ENCODE data around the gene UCKL1.
"Not testable (repeated sequence)": the region's sequence is repeated elsewhere in the genome, so short reads cannot be mapped to it uniquely, and the experiment has no call there.

The UCKL1 gene

DNA sequence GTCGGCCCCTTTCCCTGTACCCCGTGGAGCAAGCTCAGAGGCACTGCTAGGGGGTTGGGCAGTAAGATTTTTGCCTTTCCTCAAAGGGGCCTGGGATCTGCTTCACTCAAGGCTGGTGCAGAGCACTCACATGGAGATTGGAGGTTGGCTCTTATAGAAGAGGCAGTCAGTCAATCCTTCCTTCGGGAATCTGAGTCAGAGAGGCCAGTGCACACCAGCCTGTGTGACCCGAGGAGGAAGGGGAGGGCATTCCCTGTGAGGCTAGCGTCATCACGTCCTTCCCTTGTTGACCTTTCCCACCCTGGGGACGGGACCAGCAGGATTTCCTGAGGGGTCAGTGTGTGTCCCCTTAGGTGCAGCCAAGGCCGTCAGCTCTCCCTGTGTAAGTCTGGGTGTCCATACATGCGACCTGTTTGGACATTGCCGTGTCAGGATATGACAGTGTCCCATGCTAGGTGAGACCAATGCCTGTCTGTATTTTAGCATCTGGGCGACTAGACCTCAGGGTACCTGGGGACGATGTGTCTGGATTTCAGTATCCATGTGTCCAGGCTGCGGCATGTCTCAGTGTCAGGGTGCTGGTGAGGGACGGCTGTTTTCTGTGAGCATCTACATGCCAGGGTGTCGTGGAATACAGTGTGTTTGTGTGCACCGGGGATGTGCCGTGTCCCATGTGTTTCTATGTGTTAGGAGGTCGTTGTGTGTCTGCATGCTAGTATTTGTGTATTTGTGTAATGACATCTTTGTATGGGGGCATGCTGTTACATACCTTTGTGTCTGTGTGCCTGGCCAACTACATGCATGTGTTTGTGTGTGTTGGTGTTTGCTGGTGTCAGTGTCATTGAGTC is 16.3 kb upstream of the UCKL1 start:
- DNase-seq, result no peak

DNA sequence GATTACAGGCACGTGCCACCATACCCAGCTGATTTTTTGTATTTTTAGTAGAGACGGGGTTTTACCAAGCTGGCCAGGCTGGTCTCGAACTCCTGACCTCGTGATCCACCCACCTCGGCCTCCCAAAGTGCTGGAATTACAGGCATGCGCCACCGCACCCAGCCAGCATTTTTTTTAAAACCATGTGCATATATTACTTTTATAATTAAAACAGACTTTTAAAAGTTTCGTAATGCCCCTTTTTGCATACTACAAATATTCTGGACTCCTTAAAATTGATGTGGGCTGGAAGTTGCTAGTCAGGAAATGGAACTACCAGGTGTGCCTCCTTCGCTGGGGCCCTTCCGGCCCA is 15.7 kb upstream of the UCKL1 start:
- not testable (repeated sequence) for DNase-seq

DNA sequence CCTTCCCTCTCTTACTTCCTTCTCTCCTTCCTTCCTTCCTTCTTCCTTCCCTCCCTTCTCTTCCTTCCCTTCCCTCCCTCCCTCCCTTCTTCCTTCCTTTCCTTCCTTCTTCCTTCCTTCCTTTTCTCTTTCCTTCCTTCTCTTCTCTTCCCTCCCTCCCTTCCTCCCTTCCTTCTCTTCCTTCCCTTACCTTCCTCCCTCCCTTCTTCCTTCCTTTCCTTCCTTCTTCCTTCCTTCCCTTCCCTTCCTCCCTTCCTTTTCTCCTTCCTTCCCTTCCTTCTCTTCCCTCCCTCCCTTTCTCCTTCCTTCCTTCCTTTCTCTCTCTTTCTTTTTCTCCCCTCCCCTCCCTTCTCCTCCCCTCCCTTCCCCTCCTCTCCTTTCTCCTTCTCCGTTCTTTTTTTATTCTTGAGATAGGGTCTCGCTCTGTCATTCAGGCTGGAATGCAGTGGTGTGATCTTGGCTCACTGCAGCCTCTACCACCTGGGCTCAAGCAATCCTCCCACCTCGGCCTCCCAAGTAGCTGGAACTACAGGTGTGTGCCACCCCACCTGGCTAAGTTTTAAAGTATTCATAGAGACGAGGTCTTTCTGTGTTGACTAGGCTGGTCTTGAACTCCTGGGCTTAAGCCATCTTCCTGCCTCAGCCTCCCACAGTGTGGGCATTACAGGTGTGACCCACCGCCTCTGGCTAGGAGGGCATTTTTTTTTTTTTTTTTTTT is 14.7 kb upstream of the UCKL1 start:
- DNase-seq, result no peak

DNA sequence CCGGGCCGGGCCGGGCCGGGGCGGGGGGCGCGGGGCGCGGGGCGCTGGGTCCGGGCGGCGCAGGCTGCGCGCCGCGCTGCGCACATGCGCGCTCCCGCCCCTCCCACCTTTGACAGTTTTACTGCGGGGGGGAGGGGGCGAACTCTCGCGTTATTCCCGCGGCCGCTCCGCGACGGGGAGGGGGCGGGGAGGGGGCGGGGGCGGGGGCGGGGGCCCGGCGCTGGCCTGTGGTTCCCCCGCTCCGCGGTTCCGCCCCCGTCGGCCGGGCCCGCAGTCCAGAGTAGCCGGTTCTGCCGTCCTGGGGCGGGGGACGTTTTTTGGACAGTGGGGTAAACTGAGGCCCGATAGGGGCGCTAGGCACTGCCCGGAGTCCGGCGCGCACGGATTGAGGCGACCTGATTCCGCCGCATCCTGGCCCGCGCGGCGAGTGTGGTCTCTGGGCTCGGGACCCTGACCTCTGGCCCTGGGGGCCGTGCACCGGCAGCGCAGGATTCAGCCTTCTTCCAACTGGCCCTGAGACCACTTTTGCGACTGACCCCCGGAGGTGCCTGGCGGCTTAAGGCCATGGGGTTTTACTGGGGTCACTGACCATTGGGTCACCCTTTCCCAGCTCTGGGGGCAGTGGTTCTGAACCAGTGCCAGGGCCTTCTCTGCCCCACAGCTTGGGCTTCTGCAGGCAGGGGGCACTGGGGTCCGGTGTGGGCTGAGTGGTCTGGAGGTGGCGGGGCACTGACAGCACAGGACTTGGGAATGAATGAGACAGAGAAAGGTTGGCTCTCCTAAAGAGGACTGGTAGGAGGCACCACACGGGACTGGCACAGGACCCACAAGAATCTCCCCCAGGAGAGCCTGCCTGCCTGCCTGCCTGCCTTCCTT is 13.9 kb upstream of the UCKL1 start, which contains the start of gene ZNF512B:
ZNF512B (minus strand) TSS at position 93 of the 876 bp plus-strand sequence. CDS start 1,980 bp downstream, outside the sequence.
- DNase-seq, result peak in 2 of 4 experiments; percentile 73 to 76

DNA sequence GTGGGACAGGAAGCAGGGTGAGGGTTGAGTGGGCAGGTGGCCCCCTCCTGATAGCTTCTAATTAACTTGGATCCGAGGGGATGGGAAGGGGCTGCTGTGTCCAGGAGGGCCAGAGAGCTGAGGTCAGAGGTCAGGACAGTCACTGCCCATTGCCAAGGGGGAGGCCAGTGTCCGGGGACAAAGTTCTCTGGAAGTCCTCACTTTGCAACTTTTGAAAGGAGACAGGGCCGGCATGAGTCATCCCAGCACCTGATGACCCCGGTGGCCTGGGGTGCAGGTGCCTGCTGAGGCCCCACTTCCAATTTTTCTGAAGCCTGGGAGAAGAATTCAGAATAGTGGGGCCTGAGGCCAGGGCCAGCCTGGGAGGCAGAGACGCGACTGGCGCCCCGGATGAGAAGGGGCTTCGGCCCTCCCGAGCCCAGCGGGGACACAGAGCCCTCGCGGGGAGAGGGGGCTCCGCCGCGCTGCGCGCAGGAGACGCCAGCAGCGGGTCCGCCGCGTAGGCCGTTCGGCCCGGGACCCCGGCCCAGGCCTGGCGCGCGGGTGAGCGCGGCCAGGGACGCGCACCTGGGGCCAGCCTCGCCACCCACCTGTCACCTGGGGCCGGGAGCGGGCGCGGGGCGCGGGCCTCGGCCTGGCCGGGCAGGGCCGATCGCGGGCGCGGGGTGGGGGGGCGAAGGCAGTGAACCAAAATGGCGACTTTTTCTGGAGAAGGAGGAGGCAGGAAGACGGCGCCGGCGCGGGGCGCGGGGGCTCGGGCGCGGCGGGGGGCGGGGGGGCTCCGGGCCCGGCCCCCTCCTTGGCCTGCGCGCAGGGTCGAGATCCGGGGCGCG is 12.9 kb upstream of the UCKL1 start:
- DNase-seq, result no peak

DNA sequence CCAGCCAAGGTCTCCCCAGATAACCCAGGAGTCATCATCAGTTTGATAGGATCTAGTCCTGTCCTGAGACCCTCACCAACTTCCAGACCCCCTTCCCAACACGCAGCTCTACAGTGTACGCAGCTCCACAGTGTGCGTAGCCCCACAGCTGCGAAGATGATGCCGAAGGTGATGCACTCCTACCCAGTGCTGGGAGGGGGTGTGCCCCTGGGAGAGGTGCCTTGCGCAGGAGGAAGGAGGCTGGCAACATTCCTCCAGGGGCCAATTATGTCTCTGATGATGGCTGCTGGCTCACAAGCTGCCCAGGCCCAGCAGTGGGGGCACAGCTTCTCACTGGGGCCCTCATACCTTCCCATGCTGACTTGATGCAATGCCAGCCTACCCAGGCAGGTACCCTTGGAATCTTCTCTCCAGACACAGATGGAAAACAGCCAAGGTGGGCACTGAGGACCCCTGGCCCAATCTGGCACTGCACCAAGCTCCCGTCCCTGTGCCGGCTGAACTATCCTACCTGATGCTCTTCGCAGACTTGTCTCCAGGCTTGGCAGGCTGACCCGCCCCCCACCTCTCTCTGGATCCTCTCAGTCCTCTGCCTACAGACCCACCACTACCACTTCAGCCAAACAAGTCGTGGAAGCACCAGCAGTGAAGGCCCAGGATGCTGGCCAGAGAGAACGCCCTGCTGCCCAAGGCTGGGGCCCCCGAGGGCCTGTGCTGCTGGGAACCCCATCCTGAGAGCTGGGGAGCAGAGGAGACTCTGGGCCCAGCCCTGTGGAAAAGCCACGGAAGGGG is 12.1 kb upstream of the UCKL1 start:
- DNase-seq, result no peak

DNA sequence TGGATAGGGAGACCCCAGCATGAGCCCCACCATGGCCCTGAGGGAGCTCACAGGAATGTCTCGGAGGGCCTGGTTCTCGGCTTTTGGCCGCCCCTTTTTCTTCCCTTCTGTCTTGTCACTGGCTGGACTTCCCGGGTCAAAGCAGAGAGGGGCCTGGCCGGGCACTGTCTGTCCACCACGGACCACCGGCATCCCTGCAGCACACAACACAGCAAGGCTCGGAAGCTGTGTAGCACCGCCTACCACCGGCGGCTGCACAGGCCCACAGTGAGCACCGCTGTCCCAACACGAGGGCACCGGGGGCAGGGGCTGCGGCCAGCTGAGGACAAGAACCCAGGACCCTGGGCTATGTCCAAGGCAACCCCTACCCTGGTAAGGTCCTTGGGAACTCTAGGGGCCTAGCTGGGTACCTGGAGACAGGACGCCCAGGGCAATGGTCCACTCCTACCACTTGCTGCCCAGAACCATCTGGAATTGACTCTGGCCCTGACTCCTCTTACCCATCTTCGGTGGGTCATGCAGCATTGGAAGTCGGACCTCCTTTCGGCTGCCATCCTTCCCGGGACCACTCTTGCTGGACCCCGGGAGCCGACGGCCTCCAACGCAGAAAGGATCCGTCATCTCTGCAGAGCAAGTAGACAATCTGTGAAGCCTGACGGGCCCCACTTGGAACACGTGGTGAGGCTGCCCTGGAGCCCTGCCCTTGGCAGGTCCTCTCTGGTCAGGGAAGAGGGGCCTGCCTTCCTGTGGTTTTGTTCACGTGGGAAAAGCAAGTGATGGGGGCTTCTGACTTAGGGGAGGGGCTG is 11.3 kb upstream of the UCKL1 start:
- no peak for DNase-seq

DNA sequence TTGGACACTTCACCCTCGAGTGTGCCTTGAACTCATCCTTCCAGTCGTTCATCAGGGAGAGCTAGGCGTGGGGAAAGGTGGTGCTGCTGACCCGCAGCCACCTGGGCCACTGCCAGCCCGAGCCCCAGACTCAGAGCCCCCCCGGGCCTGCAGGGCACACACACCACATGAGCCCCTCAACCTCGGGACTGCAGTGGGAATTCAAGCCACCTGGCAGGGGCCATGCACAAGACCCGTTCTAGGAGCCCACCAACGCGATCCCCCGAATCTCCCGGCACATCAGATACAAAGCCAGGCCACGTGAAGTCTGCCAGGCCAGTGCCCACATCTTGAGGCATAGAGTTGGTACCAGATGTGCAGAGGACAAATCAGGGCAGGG is 10.7 kb upstream of the UCKL1 start:
- DNase-seq, result no peak

DNA sequence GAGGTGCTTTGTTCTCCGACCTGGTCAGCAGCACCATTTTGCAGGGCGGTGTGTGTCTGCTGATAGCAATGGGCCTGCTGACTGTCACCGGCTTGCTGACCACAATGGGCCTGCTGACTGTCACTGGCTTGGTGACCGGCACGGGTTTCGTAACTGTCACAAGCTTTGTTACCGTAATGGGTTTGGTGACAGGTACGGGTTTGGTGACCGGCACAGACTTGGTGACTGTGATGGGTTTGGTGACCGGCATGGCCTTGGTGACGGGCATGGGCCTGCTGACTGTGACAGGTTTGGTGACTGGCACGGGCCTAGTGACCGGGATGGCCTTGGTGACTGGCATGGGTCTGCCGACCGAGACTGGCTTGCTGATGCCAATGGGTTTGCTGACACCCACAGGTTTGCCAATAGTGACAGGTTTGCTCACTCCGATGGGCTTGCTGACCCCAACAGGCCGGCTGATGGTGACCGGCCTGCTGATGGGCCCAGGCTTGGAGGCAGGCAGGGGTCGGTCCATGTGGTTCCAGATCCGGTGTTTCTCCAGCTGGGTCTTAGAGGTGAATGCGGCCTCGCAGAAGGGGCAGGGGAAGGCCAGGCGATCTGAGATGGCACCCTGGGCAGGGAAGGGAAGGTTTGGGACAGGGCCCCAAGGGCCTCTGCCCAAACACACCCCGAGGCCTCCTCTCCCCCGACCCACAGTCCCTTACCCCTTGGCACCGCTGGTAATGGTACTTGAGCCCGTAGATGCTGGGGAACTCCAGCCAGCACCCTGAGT is 10.1 kb upstream of the UCKL1 start:
- DNase-seq, result no peak

DNA sequence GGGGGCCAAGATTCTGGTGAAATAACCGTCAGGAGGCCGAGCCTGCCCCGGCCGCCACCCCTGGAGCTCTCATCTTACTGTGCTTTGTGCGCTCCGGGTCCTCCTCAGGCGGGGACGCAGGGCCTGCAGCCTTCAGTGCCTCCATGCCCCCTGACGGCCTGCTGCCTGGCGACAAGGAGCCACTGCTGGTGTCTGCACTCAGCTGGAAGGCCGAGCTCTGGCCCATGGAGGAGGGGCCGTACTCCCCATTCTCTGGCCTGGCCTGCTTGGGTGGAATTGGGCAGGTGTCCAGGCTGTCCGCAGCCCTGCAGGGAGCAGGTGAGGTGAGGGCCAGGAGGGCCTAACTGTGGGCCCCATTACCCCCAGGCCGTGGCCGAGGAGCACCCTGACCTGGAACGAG is 8.2 kb upstream of the UCKL1 start:
- no peak for DNase-seq

DNA sequence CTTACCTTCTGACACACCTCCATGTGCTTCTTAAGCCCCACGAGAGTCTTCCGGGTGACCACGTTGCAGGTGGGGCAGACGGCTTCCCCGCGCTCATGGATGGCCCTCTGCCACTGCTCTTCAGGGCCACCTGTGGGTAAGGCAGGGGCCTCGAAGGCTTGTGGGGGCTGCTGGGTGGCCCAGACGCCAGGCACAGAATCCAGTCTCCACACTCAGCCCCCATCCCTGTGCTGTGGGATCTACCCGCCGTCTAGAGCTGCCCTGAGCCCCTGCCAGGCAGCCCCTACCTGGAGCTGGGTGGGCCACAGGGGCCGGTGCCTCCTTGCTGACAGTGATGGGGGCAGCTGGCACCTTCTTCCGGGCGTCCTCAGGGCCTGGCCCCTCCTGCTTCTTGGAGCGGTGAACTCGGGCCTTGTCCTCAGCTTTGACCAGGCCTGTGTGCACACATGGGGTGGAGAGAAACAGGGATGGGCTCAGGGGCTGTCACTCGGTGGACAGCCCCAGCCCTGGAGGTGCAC is 7.6 kb upstream of the UCKL1 start:
- no peak for DNase-seq

DNA sequence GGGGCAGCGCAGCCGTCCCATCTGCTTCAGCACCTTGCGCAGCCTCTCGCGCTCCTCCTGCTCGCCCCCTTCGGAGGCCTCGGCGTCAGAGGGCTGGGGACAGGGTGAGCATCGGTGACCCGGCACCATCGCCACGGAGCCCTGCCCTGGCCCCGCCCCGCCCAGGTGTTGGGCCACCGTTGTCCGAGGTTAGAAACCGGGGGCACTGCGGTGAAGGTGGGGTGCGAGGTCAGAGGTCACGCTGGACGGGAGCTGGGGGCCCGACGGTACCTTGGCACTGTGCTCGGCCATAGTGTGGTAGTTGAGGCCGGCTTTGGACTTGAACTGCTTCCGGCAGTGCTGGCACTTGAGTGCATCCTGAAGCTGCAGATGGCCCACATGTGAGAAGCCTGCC is 7.1 kb upstream of the UCKL1 start:
- no peak for DNase-seq

DNA sequence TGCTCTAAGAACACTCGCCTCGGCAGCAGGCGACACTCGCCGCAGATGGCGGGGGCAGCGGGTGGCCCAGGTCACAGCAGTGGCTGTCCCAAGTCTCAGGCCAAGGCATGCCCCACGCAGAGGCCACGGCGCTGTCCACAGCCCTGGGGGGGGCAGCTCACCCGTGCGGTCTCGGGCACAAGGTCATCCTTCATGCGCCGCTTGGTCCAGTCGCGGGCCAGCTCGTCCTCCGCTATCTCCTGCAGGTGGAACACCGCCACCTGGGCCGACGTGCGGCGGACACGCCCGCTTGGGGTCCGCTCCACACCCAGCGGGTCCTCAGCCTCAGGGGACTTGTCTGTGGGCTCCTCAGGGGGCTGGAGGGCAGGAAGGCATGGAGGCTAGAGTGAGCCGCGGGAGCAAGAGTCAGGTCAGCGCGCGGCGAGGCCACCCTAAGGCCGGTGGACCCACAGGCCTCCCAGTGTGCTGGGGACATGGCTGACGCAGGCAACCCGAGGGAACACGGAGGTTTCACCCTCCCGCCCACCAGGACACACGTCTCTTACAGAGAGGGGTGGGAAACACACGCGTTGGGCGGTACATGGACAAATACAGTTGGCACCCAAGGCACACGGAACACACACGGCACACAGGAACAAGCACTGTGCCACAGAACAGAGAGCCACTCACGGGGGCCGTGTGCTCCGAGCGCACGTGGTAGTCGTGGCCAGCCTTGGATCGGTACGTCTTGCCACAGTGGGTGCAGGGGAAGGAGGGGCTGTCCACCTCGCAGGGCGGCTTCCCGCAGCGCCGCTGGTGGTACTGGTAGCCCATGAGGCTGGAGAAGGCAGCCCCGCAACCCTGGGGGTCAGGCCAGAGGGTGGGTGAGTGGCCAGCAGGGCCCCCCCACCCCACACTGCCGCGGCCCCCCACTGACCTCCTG is 6.5 kb upstream of the UCKL1 start:
- no peak for DNase-seq

DNA sequence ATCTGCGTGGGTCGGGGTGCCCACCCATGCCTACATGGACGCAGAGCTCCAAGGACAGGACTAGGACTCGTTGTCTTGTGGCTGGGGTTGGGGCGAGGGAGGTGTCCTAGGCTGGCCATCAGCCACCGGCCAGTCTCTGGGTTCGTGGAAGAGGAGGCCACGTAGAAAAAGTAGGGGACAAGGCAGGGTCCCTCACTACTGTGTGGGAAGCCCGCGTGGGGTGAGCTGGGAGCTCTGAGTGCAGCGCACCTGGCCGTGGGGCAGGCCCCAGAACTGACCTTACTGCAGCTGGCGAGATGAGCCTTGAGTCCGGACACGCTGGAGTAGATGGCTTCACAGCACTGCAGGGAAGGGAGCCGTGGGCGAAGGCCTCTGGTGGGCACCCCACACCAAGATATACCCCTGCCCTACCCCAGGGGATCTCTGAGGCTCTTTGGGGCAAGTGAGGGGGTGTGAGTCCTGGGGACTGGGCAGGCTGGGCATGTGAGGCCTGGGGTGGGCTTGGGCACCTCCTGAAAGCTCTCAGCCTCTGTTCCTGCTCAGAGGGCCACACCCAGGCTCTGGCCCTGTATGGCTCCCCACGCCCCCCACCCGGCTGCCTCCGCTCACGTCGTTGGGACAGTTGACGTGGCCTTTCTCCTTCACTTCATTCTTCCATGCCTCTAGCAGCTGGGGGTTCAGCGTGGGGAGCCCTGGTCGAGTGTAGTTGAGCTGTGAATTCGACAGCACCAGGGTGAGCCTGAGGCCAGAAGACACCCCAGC is 5.6 kb upstream of the UCKL1 start:
- no peak for DNase-seq

DNA sequence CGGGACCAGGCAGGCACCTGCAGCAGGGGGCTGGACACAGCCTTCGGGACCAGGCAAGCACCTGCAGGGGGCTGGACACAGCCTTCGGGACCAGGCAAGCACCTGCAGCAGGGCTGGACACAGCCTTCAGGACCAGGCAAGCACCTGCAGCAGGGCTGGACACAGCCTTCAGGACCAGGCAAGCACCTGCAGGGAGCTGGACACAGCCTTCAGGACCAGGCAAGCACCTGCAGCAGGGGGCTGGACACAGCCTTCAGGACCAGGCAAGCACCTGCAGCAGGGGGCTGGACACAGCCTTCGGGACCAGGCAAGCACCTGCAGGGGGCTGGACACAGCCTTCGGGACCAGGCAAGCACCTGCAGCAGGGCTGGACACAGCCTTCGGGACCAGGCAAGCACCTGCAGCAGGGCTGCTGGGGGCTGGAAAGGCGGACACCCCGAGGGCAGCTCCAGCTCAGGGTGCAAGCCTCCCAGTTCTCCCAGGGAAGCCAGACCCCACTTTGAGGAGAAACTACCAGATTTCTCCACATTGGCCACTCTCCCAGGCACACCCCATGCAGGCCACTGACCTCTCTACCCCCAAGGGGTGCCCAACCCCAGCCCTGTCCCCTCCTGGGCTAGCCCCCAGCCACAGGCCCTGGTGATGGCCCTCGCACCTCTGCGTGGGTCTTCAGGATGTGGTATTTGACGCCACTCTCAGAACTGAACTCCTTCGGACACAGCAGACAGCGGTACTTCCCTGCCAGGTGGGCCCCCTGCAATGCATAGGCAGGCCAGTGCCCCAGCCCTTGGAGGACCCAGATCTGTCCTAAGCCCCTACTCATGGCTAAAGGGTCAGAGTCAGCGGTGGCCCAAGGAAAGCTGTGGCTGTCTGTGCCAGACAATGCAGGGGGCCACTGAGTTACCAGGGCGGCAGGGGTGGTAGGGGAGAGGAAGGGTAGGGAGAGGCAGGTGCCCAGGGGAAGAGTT is 4.7 kb upstream of the UCKL1 start:
- not testable (repeated sequence) for DNase-seq

DNA sequence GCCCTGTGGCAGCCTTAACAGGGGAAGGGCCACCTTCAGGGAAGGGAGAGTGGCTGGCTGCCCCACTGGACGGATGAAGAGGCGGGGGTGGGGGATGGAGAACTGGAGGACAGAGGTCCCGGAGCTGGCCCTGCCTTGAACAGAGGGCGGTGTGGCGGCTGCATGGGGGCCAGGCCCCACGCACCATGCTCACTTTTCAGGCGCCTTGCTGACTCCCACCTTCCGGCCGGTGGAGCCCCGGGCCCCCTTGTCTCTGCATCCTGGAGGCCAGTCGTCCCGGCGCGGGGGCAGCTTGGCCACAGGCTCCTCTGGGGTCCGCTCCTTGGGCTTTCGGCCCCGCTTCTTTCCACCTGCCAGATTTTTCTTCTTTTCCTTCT is 3.5 kb upstream of the UCKL1 start:
- no peak for DNase-seq

Measured in suppressor macrophage (primary cell).